Small intestine (tissue), 7 donors: ENCODE measurements around the gene PLB1. TPM values are rescaled to one million over a fixed set of nuclear protein-coding genes. Genes with fewer than 3 reads are reported as not detected.

Experiments used
- DNase-seq, 2 donors: peaks; one replicate each; pipeline versions ENCODE4 v3.0.0 to v3.0.0-alpha.2; 2013
- FAIRE-seq: peaks from 2 replicates; lab custom pipeline; 2012; peaks lifted over from hg19 to GRCh38; lab: Jason Lieb, UNC
- H3K27ac ChIP-seq, 3 donors: one replicate each; pipeline ENCODE4 v1.5.1; 2013; ENCODE audit warnings: low read length in 2 of 3, mild to moderate bottlenecking in 2 of 3, control low read depth in 1 of 3, inconsistent platforms in 1 of 3, low read depth in 1 of 3, moderate library complexity in 1 of 3
- H3K27me3 ChIP-seq, 3 donors: one replicate each; pipeline ENCODE4 v1.6.1; 2013; ENCODE audit warnings: low read length in 3 of 3, inconsistent platforms in 1 of 3; ENCODE audit not compliant: control insufficient read depth in 3 of 3, insufficient read depth in 3 of 3
- H3K36me3 ChIP-seq, 3 donors: one replicate each; pipeline ENCODE4 v1.6.1; 2013; ENCODE audit warnings: low read length in 3 of 3, inconsistent platforms in 1 of 3, low read depth in 1 of 3, mild to moderate bottlenecking in 1 of 3, moderate library complexity in 1 of 3; ENCODE audit not compliant: control insufficient read depth in 3 of 3, insufficient read depth in 2 of 3
- H3K4me1 ChIP-seq, 3 donors: one replicate each; pipeline ENCODE4 v1.6.1; 2013; ENCODE audit warnings: low read length in 2 of 3, inconsistent platforms in 1 of 3, low read depth in 1 of 3, mild to moderate bottlenecking in 1 of 3, moderate library complexity in 1 of 3; ENCODE audit not compliant: control insufficient read depth in 3 of 3, insufficient read depth in 2 of 3
- H3K4me3 ChIP-seq, 3 donors: one replicate each; pipeline ENCODE4 v1.5.1; 2013; ENCODE audit warnings: low read length in 3 of 3, control low read depth in 1 of 3, inconsistent platforms in 1 of 3, low read depth in 1 of 3, mild to moderate bottlenecking in 1 of 3, moderate library complexity in 1 of 3
- H3K9me3 ChIP-seq, 2 donors: one replicate each; pipeline ENCODE4 v1.6.1; 2013; ENCODE audit warnings: low read depth in 1 of 2, low read length in 1 of 2; ENCODE audit not compliant: control insufficient read depth in 2 of 2, insufficient read depth in 1 of 2
- WGBS, 3 donors: extraction: QIAGEN DNeasy Blood & Tissue Kit; methylation state at CpG; one replicate each; pipeline ENCODE4 v1.1.7; 2013; 5-methylcytosine and 5-hydroxymethylcytosine counted together
- polyA plus RNA-seq, 4 donors: library from polyadenylated mRNA; stranded (reverse) in 3 of 4; unstranded in 1 of 4; fragments of 200-250 nt in 3 of 4; fragments of 120-200 nt in 1 of 4; gene quantifications; one replicate each; pipeline versions ENCODE4 v1.2.1 to v1.2.3, GENCODE V29; 2013
- donor health status: healthy with polysubstance abuse.
- donor health status: control.
- donor health status: control.
- donor health status: Bipolar disorder and iron deficiency.
- donor health status: healthy.

Gene PLB1
- polyA plus RNA-seq, 4 donors, result 0.45 to 125 (median 1.1) TPM

- Histone ChIP-seq H3K9me3 (peaks cover 0 to 12% of the 10 kb centered on the region in 2 donors), H3K27ac (peak overlapping the region in 1 of 3 donors; percentile 55)
- no peak for FAIRE-seq
Measured at GRCh38 chr2:28674713-28675068, 178.8 kb downstream of the PLB1 start.

GRCh38 chr2:28676152-28676835 is 180.4 kb downstream of the PLB1 start:
- WGBS, 3 donors, result 92 to 99% (median 95%) methylated on average over 5 of the region's 5 CpGs

More at GRCh38 chr2:28674713-28675068, 178.8 kb downstream of the PLB1 start:
- 61 to 90% (median 70%) methylated on average over 1 of the region's 1 CpG for WGBS, 3 donors
- DNase-seq, result no peak
- Histone ChIP-seq H3K36me3 (no peaks in the 10 kb centered on the region), H3K4me3 (no peak overlapping the region), H3K4me1 (no peaks in the 10 kb centered on the region), H3K27me3 (no peaks in the 10 kb centered on the region)

GRCh38 chr2:28678175-28678855 is 182.5 kb downstream of the PLB1 start:
- Histone ChIP-seq H3K27ac (no peak overlapping the region), H3K9me3 (peaks cover 0 to 2% of the 10 kb centered on the region in 2 donors), H3K4me3 (no peak overlapping the region), H3K4me1 (peaks cover 0 to 5% (median 0%) of the 10 kb centered on the region in 3 donors), H3K36me3 (no peaks in the 10 kb centered on the region), H3K27me3 (no peaks in the 10 kb centered on the region)
- peak in 1 of 2 donors; percentile 19 for DNase-seq
- FAIRE-seq, result no peak
- WGBS, 3 donors, result 77 to 84% (median 81%) methylated on average over 11 of the region's 11 CpGs

More at GRCh38 chr2:28676152-28676835, 180.4 kb downstream of the PLB1 start:
- Histone ChIP-seq H3K36me3 (no peaks in the 10 kb centered on the region), H3K27me3 (no peaks in the 10 kb centered on the region), H3K27ac (no peak overlapping the region), H3K4me1 (no peaks in the 10 kb centered on the region), H3K9me3 (peaks cover 0 to 12% of the 10 kb centered on the region in 2 donors), H3K4me3 (no peak overlapping the region)
- FAIRE-seq, result no peak
- DNase-seq, result no peak

GRCh38 chr2:28678944-28679343 is 183.1 kb downstream of the PLB1 start:
- Histone ChIP-seq H3K27me3 (no peaks in the 10 kb centered on the region), H3K27ac (no peak overlapping the region), H3K36me3 (no peaks in the 10 kb centered on the region), H3K9me3 (no peaks in the 10 kb centered on the region), H3K4me1 (peaks cover 0 to 5% (median 0%) of the 10 kb centered on the region in 3 donors), H3K4me3 (no peak overlapping the region)
- WGBS, 3 donors, result 77 to 83% (median 79%) methylated on average over 1 of the region's 1 CpG
- no peak for FAIRE-seq
- no peak for DNase-seq

- peak overlapping the region in 1 of 3 donors; percentile 0 for H3K27ac ChIP-seq
- FAIRE-seq (no peak), DNase-seq (no peak)
- WGBS, 3 donors, result 92 to 100% (median 95%) methylated on average over 6 of the region's 6 CpGs
- H3K36me3 ChIP-seq, result no peaks in the 10 kb centered on the region
- H3K27me3 ChIP-seq, result no peaks in the 10 kb centered on the region
- no peaks in the 10 kb centered on the region for H3K9me3 ChIP-seq
- H3K4me3 ChIP-seq, result no peak overlapping the region
- H3K4me1 ChIP-seq, result peaks cover 0 to 5% (median 0%) of the 10 kb centered on the region in 3 donors
Measured at GRCh38 chr2:28680657-28681056, 184.8 kb downstream of the PLB1 start.

GRCh38 chr2:28681158-28681571 is 185.3 kb downstream of the PLB1 start:
- no peaks in the 10 kb centered on the region for H3K27me3 ChIP-seq
- peaks cover 0 to 5% (median 0%) of the 10 kb centered on the region in 3 donors for H3K4me1 ChIP-seq
- no peaks in the 10 kb centered on the region for H3K9me3 ChIP-seq
- H3K36me3 ChIP-seq, result no peaks in the 10 kb centered on the region
- DNase-seq (no peak), FAIRE-seq (no peak)
- H3K27ac ChIP-seq, result peak overlapping the region in 1 of 3 donors; percentile 0
- WGBS, 3 donors, result 50 to 78% (median 55%) methylated on average over 4 of the region's 4 CpGs
- no peak overlapping the region for H3K4me3 ChIP-seq

GRCh38 chr2:28681606-28682005 is 185.7 kb downstream of the PLB1 start:
- Histone ChIP-seq H3K27me3 (no peaks in the 10 kb centered on the region), H3K4me1 (peaks cover 0 to 5% (median 0%) of the 10 kb centered on the region in 3 donors), H3K27ac (no peak overlapping the region)

GRCh38 chr2:28683100-28683706 is 187.3 kb downstream of the PLB1 start:
- Histone ChIP-seq H3K27me3 (no peaks in the 10 kb centered on the region), H3K4me1 (peaks cover 0 to 8% (median 0%) of the 10 kb centered on the region in 3 donors), H3K4me3 (no peak overlapping the region), H3K9me3 (no peaks in the 10 kb centered on the region), H3K27ac (peak overlapping the region in 2 of 3 donors; percentile 14 to 46), H3K36me3 (no peaks in the 10 kb centered on the region)
- 44 to 52% (median 46%) methylated on average over 14 of the region's 14 CpGs for WGBS, 3 donors
- DNase-seq (peak; percentile 44 to 63), FAIRE-seq (no peak)

More at GRCh38 chr2:28681606-28682005, 185.7 kb downstream of the PLB1 start:
- no peaks in the 10 kb centered on the region for H3K9me3 ChIP-seq
- FAIRE-seq (no peak), DNase-seq (no peak)
- no peak overlapping the region for H3K4me3 ChIP-seq
- no peaks in the 10 kb centered on the region for H3K36me3 ChIP-seq
